GM12878 (cell line): Measurements from ENCODE around the gene PRRT4. TPM values are rescaled to one million over a fixed set of nuclear protein-coding genes. Genes with fewer than 3 reads are reported as not detected.

Experiments used
- ATF3 ChIP-seq: IDR thresholded peaks from 2 replicates; pipeline ENCODE4 v1.6.1; 2011; ENCODE audit warnings: low read depth, mild to moderate bottlenecking, low read length, moderate library complexity, borderline replicate concordance; ENCODE audit errors: extremely low read depth
- BMI1 ChIP-seq: fragments of 450-650 bp; IDR thresholded peaks from 2 replicates; pipeline ENCODE4 v1.6.1; 2016; ENCODE audit warnings: mild to moderate bottlenecking, moderate library complexity, borderline replicate concordance
- CBFB ChIP-seq: IDR thresholded peaks from 2 replicates; pipeline ENCODE4 v1.6.1; 2016; ENCODE audit warnings: antibody characterized with exemption, low read depth
- CTCF ChIP-seq, 3 experiments: IDR thresholded peaks in 2 of 3; conservative IDR thresholded peaks in 1 of 3; 2 replicates each; pipeline ENCODE4 v1.5.1; 2011; ENCODE audit warnings: low read depth in 3 of 3, low read length in 3 of 3, mild to moderate bottlenecking in 3 of 3, control low read depth in 2 of 3, moderate library complexity in 2 of 3, inconsistent platforms in 1 of 3, mixed read lengths in 1 of 3; ENCODE audit not compliant: control insufficient read depth in 2 of 3, insufficient read depth in 1 of 3; ENCODE audit errors: extremely low read depth in 1 of 3
- EED ChIP-seq: sonication (generic); IDR thresholded peaks from 2 replicates; pipeline ENCODE4 v1.6.1; 2016; ENCODE audit warnings: antibody characterized with exemption, low read depth
- EGR1 ChIP-seq, 2 experiments: IDR thresholded peaks; 1 replicate in 1 of 2; 2 replicates in 1 of 2; pipeline ENCODE4 v1.6.1; 2011 to 2012; ENCODE audit warnings: low read depth in 2 of 2, low read length in 2 of 2, borderline replicate concordance in 1 of 2, mild to moderate bottlenecking in 1 of 2, moderate library complexity in 1 of 2
- GATAD2B ChIP-seq: fragments of 450-650 bp; conservative IDR thresholded peaks from 2 replicates; pipeline ENCODE4 v1.6.1; 2017; ENCODE audit warnings: low read depth, mild to moderate bottlenecking, moderate library complexity
- HDAC2 ChIP-seq: fragments of 200-600 bp; sonication (generic); IDR thresholded peaks from 2 replicates; pipeline ENCODE4 v1.6.1; 2017
- MAX ChIP-seq: IDR thresholded peaks from 2 replicates; pipeline ENCODE4 v1.6.1; 2012; ENCODE audit warnings: low read depth, low read length, improper control_type of control experiment
- MTA2 ChIP-seq: fragments of 450-650 bp; IDR thresholded peaks from 2 replicates; pipeline ENCODE4 v1.6.1; 2016; ENCODE audit warnings: low read depth, mild to moderate bottlenecking, moderate library complexity
- NFYA ChIP-seq: IDR thresholded peaks from 2 replicates; pipeline ENCODE4 v1.6.1; 2011; ENCODE audit warnings: low read depth, mild to moderate bottlenecking, low read length, improper control_type of control experiment, borderline replicate concordance
- NR2C1 ChIP-seq: fragments of 450-650 bp; IDR thresholded peaks from 2 replicates; pipeline ENCODE4 v1.6.1; 2017; ENCODE audit warnings: antibody characterized with exemption, mild to moderate bottlenecking, moderate library complexity
- POLR2A ChIP-seq: IDR thresholded peaks from 2 replicates; pipeline ENCODE4 v1.6.1; 2011; ENCODE audit warnings: low read depth, mild to moderate bottlenecking, low read length
- POU2F2 ChIP-seq: IDR thresholded peaks from 3 replicates; pipeline ENCODE4 v1.6.1; 2011; ENCODE audit warnings: low read depth, mild to moderate bottlenecking, low read length, borderline replicate concordance
- RCOR1 ChIP-seq: conservative IDR thresholded peaks from 2 replicates; pipeline ENCODE4 v1.6.1; 2012; ENCODE audit warnings: low read depth, low read length, improper control_type of control experiment
- SMARCA5 ChIP-seq: fragments of 450-650 bp; IDR thresholded peaks from 2 replicates; pipeline ENCODE4 v1.6.1; 2017; ENCODE audit warnings: mild to moderate bottlenecking
- SMC3 ChIP-seq: IDR thresholded peaks from 2 replicates; pipeline ENCODE4 v1.6.1; 2011; ENCODE audit warnings: low read length, improper control_type of control experiment, borderline replicate concordance
- SREBF2 ChIP-seq: IDR thresholded peaks from 2 replicates; pipeline ENCODE4 v1.6.1; 2012; ENCODE audit warnings: mild to moderate bottlenecking, low read length
- YBX1 ChIP-seq: fragments of 450-650 bp; IDR thresholded peaks from 2 replicates; pipeline ENCODE4 v1.6.1; 2016; ENCODE audit warnings: antibody characterized with exemption
- ZNF274 ChIP-seq: IDR thresholded peaks from one replicate; pipeline ENCODE4 v1.8.0; 2011; ENCODE audit not compliant: insufficient read length, insufficient read depth
- ZZZ3 ChIP-seq: IDR thresholded peaks from 2 replicates; pipeline ENCODE4 v1.6.1; 2011; ENCODE audit warnings: low read depth; ENCODE audit not compliant: control insufficient read depth, insufficient read length
- polyA plus RNA-seq, 11 experiments: library from polyadenylated mRNA; depleted of rRNA in 4 of 11; unstranded in 6 of 11; stranded (reverse) in 5 of 11; fragments of >200 nt; fragmentation: Nextera tagmentation in 4 of 11; fragmentation: Illumina TruSeq in 1 of 11; extraction: Ambion mirVana in 4 of 11; extraction: Trizol in 1 of 11; gene quantifications; 1 replicate in 1 of 11; 2 replicates in 10 of 11; pipeline versions ENCODE4 v1.2.1 to v1.2.3, GENCODE V29; 2011 to 2016; ENCODE audit warnings: inconsistent platforms in 2 of 11, missing spikeins in 2 of 11, low read depth in 1 of 11
- total RNA-seq, 4 experiments: library from RNA; depleted of rRNA in 3 of 4; stranded (reverse); fragments of >200 nt in 3 of 4; fragmentation: Illumina TruSeq in 1 of 4; extraction: Trizol in 1 of 4; gene quantifications; 2 replicates each; pipeline versions ENCODE4 v1.2.1 to v1.2.3, GENCODE V29; 2013 to 2021
- TF ChIP-seq, protein P1 (sequence below): fragments of 450-650 bp; IDR thresholded peaks from 2 replicates; pipeline ENCODE4 v1.6.1; 2014; ENCODE audit warnings: mild to moderate bottlenecking
- TF ChIP-seq, protein P2 (sequence below): fragments of 450-650 bp; conservative IDR thresholded peaks from 2 replicates; pipeline ENCODE4 v1.6.1; 2017; ENCODE audit warnings: mild to moderate bottlenecking, moderate library complexity

Gene PRRT4
- total and polyA plus RNA-seq, 10 of the 15 experiments (the other 5 are each of a cell fraction or from before 2014, with no cell fraction given) = not detected

DNA sequence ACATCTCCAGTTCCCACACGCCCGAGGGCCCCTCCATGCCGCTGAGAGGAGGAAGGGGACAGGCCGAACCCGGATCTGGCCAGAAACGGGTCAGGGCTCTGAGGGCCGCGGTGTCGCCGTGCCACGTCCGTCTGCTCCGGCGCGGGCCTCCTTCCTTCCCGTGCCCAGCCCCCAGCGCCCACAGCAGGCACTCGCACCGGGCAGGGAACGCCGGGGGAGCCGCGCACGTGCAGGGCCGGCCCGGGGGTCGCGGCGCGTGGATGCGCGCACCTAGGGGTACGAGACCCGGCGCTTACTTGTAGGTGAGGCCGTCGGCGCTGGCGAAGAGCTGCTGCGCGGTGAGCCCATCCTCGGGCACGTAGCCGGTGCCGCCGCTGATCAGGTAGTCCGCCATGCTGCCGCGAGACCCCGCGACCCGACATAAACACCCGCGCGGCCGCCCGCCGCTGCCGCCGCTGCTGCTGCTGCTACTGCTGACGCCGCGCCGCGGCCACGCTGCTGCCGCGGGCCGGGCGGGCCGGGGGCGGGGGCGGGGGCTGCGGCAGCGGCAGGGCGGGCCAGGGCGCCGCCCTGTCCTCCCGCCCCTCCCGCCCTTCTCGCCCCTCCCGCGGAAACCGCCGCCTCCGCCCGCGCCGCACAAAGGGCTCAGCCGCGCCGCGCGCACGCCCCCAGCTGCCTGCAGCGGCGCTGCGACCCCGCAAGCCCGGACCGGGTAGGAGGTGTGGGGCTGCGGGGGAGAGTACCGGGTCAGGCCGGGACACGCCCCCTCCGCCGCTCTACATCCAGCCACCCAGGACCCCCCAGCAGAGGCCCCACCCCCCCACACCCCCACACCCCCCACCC lies 44.2 kb upstream of the PRRT4 start (continued):
- TF ChIP-seq SMARCA5 = peak; percentile 57; the same call in 1 of the 2 replicates
- no peak for TF ChIP-seq ZZZ3
- TF ChIP-seq HDAC2 = no peak
- TF ChIP-seq CBFB = no peak
- TF ChIP-seq, protein P1, sequence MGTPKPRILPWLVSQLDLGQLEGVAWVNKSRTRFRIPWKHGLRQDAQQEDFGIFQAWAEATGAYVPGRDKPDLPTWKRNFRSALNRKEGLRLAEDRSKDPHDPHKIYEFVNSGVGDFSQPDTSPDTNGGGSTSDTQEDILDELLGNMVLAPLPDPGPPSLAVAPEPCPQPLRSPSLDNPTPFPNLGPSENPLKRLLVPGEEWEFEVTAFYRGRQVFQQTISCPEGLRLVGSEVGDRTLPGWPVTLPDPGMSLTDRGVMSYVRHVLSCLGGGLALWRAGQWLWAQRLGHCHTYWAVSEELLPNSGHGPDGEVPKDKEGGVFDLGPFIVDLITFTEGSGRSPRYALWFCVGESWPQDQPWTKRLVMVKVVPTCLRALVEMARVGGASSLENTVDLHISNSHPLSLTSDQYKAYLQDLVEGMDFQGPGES = no peak
- TF ChIP-seq RCOR1 = no peak
- no peak for TF ChIP-seq MTA2
- TF ChIP-seq GATAD2B = peak; percentile 81
- no peak for TF ChIP-seq ZNF274
- no peak for TF ChIP-seq ATF3
- no peak for TF ChIP-seq EED
- TF ChIP-seq YBX1 = no peak
- TF ChIP-seq BMI1 = no peak
- TF ChIP-seq POLR2A = peak; percentile 65
- no peak for TF ChIP-seq NFYA
- no peak for TF ChIP-seq SREBF2
- TF ChIP-seq SMC3 = no peak
- no peak for TF ChIP-seq POU2F2
- TF ChIP-seq CTCF (IDR thresholded peaks at IDR 0.05 in 2 of 3, conservative IDR thresholded peaks at IDR 0.05 in 1 of 3; ENCODE audit: control insufficient read depth in 2 of 3, extremely low read depth in 1 of 3, insufficient read depth in 1 of 3, low read depth in 3 of 3, low read length in 3 of 3) = peak in 1 of 3 experiments; percentile 18; a peak in 1 of 6 replicates
- peak in 1 of 2 experiments; percentile 58; a peak in 1 of 3 replicates for TF ChIP-seq EGR1 (IDR thresholded peaks at IDR 0.05; ENCODE audit: borderline replicate concordance in 1 of 2, low read depth in 2 of 2, low read length in 2 of 2)
- TF ChIP-seq NR2C1 = no peak
- no peak for TF ChIP-seq MAX
- TF ChIP-seq, protein P2, sequence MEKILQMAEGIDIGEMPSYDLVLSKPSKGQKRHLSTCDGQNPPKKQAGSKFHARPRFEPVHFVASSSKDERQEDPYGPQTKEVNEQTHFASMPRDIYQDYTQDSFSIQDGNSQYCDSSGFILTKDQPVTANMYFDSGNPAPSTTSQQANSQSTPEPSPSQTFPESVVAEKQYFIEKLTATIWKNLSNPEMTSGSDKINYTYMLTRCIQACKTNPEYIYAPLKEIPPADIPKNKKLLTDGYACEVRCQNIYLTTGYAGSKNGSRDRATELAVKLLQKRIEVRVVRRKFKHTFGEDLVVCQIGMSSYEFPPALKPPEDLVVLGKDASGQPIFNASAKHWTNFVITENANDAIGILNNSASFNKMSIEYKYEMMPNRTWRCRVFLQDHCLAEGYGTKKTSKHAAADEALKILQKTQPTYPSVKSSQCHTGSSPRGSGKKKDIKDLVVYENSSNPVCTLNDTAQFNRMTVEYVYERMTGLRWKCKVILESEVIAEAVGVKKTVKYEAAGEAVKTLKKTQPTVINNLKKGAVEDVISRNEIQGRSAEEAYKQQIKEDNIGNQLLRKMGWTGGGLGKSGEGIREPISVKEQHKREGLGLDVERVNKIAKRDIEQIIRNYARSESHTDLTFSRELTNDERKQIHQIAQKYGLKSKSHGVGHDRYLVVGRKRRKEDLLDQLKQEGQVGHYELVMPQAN = peak; percentile 56
